Caki2 (cell line): ENCODE data around the gene SMG6. TPM values are rescaled to one million over a fixed set of nuclear protein-coding genes. Genes with fewer than 3 reads are reported as not detected.

Experiments
- DNase-seq: peaks from one replicate; pipeline ENCODE4 v3.0.0-alpha.2; 2015; ENCODE audit warnings: low read depth
- in situ Hi-C: cut with HindIII; loops from 2 replicates; pipeline ENCODE4 v1.10.0; 2016; ENCODE audit warnings: low sequenced_read_pairs, low pct_unique_long_range_greater_than_20kb, mixed read lengths
- total RNA-seq: library from RNA; depleted of rRNA; stranded (reverse); fragments of >200 nt; shearing (Covaris generic); gene quantifications from 2 replicates; pipeline ENCODE4 v1.2.3, GENCODE V29; 2014; ENCODE audit warnings: low replicate concordance

SMG6 gene
- total RNA-seq, 1 experiment from 2014 or later: 5.8 TPM

DNA sequence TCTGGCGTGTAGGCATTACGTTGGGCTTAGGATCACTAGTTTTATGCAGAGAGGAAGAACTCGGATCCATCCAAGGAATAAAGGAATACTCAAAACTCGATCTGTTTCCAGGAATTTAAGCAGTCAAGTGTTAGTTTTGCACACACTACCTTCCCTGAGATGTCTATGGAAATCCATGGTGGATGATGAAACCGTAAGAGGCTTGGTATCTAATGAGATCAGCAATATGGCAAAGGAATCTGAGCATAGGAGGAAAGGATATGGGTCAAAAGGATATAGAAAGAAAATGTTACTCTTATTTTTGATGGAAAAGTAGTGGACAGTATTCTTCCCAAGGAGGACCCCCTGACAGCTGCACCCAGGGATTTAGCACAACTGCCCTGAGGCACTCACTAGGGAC is 59.6 kb downstream of the SMG6 start:
- no peak for DNase-seq
- in situ Hi-C loops: no loop called here

DNA sequence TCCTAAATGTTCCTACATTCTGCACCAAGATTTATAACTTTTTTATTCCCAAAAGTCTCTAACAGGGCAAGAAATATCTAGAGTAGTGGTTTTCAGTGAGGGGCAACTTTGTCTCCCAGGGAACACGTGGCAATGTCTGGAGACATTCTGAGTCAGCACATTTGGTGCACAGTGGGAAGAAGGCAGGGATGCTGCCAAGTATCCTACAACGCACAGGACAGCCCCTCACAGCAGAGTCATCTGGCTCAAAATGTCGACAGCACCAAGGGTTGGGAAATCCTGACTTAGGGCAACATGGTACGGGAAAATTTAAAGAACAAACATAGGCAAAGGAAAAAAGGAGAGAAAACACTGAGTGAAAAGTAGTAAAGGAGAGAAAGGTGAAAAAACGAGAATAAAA is 61.8 kb downstream of the SMG6 start:
- in situ Hi-C loops: no loop called here
- no peak for DNase-seq

DNA sequence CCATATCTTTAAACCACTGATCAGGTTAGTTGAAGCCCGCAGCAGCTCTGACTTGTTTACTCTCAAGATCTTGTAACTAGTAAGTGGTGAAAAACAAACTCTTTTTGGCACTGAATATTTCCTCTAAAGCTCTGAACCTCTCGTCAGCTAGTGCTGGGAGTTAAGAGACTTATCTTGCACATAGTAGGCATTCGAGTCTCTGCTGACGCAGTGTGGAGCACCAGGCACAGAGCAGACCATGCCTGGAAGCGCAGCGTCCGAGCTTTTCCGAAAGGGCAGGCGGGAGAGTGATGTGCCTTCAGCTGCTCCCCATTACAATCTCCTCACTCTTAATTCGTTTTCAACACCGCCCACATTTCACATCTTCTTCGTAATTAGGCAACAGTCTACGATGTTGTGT is 63.0 kb downstream of the SMG6 start:
- DNase-seq: no peak
- in situ Hi-C loops: no loop called here

DNA sequence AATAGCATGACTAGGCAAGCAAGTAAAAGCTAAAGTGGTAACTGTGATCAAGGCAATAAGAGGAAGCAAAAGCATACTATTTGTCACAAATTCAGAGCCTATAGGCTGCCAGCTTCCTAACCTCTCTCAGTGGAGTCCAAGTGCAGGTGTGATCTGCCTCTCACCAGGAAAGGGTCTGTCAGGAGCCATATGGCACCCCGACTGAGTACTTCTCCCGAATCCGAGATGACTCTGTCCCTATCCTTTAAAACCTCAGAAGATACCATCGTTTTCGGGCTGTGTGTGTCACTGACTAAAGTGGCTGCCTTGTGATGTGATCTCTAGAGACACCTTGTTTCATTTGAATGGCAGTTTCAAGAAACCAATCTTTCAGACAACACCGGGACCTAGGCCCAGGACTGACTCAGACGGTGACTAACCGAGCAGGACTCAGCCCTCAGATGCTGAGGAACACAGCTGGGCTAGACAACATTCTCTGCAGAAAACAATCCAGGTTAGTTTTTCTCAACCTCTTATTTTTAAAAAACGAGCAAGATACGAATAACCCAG is 63.6 kb downstream of the SMG6 start:
- in situ Hi-C loops: no loop called here
- DNase-seq: peak; percentile 14

DNA sequence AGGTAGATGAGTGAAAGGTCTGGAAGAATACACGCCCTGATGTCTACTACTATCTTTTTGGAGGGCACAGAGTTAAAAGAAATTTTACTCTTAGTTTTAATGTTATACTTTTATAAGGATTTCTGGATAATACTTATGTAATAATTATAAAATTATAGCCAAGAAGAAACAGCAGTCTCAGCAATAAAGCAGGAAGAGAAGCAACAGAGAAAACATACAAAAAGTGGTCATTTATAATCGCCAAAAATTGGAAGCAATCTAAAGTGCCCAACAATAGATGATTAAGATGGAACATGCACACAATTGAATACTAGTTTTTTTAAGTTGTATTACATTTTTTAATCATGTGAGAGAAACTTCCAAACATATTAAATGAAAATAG is 64.4 kb downstream of the SMG6 start:
- no peak for DNase-seq
- in situ Hi-C loops: no loop called here

DNA sequence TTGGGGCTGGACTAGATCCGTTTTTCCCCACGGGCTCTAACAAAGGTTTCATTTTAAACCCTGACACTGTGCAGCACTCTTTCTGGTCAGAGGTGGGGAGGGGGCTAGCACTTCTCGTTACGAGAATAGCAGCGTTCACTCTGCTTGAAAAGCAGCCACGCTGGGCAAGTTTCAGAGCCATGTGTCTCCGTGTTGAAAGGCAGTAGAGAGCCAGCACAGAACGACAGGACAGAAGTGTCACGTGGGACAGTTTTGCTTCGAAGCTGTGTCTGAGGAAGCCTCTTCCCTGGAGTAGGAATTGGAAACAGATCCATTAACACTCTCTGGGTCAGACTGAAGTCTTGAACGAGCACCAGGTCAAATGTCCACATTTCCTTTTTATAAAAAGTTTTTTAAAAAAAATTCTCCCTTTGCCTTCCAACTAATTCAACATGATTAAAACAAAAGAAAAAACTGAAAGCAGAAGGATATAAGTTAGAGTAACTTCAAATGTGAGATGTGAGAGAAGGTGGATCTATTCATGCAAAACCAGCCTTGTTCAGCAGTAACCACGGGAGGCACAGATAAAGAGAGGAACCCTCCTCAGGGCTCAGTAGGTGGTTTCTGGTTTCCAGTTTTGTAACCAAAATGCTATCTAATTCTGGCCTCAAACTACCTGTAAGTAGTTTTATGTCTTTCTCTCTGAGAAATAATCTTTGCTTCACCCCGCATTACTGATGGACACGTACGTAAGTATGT is 65.0 kb downstream of the SMG6 start:
- in situ Hi-C loops: no loop called here
- DNase-seq: no peak

DNA sequence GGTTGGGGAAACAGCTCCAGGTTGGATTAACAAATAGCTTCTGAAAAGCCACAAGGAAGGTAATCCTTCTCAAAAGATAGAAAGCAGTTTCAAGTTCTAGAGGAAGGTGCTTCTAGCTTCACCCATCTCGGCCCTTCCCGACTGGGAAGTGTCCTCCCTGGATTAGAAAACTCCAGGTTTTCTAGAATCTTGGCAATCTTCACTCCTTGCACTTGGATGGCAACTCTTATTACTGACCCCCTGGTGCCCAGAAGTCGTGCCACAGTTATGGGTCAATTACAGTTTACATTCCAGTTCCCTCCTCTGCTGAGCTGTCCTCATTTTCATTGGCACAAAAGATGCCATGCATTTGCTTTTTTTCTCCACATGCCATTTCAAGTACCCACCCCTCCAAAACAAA is 65.6 kb downstream of the SMG6 start:
- DNase-seq: no peak
- in situ Hi-C loops: no loop called here

DNA sequence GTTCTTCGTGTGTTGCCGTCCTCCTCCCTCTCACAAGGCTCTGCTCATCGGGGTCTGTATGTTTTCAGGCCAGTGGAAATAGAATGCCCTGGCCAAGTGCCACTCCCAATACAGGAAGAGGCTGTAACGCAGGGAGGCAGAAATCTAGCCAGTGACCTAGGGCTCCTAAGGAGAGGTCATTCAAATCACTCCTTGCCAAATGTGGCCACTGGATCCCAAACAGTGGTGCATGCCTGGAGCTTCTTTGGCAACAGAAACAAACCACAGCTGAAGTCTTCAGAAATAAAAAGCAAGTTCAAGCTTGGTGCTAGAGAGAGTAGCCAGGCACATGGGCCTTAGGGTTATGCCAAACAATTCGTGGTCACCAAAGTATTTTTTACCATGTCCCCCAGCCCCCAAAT is 66.1 kb downstream of the SMG6 start:
- in situ Hi-C loops: no loop called here
- DNase-seq: no peak

- in situ Hi-C loops: no loop called here
These were observed 67.7 kb downstream of the SMG6 start for GRCh38 chr17:2235792-2236366.

DNA sequence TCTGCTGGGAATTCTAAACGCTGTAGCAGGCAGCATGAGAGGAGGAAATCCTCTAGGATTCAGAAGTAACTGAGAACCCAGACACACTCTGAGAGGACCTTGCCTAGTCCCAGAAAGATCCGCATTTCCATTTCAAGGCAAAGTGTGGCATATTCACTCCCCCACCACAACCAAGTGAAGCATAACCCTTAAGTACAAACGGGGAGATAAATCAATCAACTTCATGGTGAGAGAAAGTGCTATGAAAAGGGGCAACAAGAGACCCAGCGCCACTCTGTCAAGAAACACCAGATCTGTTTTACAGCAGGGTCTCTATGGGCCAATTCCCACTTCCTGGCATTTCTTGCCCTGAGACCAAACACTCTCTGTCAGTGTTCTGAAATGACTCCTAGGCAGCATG is 68.3 kb downstream of the SMG6 start:
- in situ Hi-C loops: no loop called here
- no peak for DNase-seq

More at GRCh38 chr17:2235792-2236366, 67.7 kb downstream of the SMG6 start:
- DNase-seq: no peak

DNA sequence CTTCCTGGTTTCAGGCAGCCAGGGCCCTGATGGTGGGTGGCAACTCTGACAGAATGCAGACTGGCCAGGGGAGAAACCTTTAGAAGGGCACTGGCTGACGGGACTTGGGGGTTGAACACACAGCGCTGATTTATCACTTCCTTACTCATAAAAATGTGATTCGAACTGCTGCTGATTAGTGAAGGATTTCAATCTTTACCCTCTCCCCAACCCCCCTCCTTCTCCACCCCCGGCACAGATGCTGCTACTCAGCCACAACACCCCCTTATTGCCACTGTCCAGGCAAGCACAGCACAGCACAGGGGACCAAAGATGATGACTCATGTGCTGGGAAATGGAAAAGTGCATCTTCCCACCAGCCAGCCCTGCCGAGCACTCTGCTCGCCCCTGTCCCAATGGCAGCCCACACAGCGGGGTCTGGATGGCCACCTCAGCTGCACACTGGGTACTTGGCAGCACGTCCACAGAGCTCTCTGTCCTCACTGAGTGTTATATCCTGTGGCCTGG is 70.1 kb downstream of the SMG6 start:
- in situ Hi-C loops: no loop called here
- no peak for DNase-seq

- in situ Hi-C loops: no loop called here
- DNase-seq: no peak
These were observed 71.3 kb downstream of the SMG6 start for GRCh38 chr17:2232244-2232638.

DNA sequence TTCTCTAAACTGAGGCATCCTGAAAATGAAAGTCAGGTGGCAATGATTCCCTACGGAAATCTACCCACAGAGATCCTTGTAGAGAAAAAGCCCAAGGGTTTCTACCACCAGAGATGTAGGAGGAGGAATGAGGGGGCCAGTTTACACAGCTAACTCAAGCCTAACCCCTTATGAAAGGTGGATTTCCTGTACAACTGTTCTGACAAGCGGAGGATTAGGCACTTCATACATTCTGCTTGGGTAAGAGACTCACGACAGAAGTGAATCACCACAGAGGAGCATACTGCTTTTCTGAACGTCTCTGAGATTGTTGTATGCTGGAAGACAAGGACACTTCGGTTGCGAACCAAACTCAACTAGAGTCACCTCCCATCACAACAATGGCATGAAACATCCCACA is 72.7 kb downstream of the SMG6 start:
- no peak for DNase-seq
- in situ Hi-C loops: no loop called here

DNA sequence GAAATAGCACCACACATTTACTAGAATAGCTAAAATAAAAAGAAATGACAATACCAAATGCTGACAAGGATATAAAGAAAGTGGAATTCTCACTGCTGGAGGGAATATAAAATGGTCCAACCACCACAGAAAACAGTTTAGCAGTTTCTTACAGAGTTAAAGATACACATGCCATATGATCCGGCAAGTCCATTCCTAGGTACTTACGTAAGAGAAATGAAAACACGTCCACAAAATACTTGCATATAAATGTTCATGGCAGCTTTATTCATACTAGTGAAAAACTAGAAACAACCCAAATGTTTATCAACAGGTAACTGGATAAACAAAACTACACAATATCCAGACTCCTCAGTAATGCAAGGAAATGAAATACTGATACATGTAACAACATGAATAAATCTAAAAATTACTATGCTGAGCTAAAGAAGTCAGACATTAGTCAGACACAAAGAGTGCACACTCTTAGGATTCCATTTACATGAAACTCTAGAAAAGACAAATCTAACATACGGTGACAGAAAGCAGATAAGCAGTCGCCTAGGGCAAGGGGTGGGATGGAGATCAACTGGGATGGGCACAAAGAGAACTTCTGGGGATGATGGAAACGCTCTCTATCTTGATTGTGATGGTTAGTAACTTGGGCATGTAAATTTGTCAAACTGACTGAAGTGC is 76.4 kb downstream of the SMG6 start:
- DNase-seq: no peak
- in situ Hi-C loops: no loop called here

DNA sequence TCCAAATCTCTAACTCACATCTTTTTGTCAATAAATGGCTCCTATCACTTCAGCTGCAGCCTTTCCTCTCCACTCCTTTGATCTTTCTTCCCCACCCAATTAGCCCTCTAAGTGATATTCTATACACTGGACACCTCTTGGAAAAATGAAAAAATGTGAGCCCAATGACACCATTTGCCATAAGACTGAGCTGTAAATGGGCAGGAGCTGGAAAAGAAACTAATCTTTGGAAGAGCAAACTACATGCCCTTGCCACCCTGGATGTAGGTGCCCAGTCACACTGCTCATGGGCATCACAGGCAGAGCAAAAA is 80.0 kb downstream of the SMG6 start:
- no peak for DNase-seq
- in situ Hi-C loops: no loop called here

DNA sequence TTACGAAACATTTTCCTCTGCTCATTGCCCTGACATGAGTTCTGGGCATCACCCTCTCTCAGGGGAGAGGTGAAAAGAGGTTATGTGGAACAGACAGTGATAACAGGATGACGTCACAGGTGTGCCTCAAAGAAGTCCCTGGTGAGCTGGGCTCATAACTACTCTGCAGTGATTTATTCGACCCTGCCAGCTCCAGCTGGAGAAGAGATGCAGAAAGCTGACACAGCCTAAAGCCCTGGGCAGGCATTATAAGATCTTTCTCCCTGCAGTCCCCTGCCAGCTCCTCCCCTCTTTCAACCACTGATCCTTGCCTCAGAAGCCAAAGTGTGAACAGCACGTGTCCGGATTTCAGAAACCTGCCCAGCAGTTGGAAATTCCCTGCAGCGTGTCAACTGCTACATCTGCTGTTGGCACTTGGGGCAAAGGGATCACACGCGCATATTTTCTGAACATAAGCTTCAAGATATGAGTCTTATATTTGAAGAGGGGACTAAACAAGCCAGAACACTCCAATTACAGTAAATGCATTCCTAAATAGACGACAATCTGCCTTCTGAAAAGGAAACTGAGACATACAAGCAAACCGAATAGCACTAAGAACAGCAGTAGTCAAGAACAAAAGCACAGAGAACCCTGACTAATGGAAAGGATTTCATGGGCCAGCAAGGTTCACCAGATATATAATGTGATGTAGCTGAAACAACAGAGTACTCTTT is 80.5 kb downstream of the SMG6 start:
- in situ Hi-C loops: no loop called here
- no peak for DNase-seq

- DNase-seq: no peak
- in situ Hi-C loops: no loop called here
These were observed 81.3 kb downstream of the SMG6 start for GRCh38 chr17:2222301-2222700.

DNA sequence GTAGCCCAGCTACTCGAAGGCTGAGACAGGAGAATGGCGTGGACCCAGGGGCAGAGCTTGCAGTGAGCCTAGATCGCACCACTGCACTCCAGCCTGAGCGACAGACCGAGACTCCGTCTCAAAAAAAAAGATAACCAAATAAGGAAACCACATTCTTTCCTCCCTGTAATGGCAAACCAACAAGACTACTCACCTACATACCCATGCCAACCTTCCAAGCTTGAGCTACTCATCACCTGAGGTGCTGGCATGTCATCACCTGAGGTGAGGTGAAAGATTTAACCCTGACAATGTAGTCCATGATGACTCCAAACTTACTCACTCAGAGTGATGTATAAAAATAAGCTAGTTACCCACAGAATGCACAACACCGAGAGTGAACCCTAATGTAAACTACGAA is 85.2 kb downstream of the SMG6 start:
- peak; percentile 49 for DNase-seq
- in situ Hi-C loops: no loop called here
